ENCODE measurements around the gene KLHL28. TPM values are rescaled to one million over a fixed set of nuclear protein-coding genes. Genes with fewer than 3 reads are reported as not detected.

Gene KLHL28
- polyA plus RNA-seq, 3 donors = 4.1 to 16.8 (median 16.4) TPM

DNA sequence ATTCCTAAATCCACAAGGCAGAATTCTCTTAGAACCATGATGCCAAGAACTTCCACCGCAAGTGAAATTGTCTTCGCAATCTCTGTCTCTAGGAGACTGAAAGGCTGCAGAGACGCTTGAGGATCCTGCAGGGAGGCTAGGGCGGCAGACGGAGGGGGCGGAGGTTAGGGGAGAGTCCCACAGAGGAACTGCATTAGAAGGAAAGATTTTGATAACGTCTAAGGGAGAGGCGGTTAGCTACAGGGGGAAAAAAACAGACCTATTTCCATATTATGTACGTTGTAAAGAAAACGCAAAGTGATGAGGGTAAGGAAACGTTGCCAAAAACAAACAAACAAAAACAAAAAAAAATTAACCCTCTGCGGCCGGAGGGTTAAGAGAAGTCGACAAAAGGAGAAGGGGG is 595 bp downstream of the KLHL28 start:
- Mint-ChIP-seq H3K36me3 (peaks cover 0 to 3% of the 10 kb centered on the region in 2 donors), H3K27me3 (ENCODE audit: low read depth in 3 of 3) (no peaks in the 10 kb centered on the region), H3K4me1 (peaks cover 47% of the 10 kb centered on the region), H3K4me3 (no peak overlapping the region), H3K9me3 (peaks cover 0 to 20% (median 7%) of the 10 kb centered on the region in 7 donors), H3K27ac (no peak overlapping the region)
- TF ChIP-seq, protein P1, sequence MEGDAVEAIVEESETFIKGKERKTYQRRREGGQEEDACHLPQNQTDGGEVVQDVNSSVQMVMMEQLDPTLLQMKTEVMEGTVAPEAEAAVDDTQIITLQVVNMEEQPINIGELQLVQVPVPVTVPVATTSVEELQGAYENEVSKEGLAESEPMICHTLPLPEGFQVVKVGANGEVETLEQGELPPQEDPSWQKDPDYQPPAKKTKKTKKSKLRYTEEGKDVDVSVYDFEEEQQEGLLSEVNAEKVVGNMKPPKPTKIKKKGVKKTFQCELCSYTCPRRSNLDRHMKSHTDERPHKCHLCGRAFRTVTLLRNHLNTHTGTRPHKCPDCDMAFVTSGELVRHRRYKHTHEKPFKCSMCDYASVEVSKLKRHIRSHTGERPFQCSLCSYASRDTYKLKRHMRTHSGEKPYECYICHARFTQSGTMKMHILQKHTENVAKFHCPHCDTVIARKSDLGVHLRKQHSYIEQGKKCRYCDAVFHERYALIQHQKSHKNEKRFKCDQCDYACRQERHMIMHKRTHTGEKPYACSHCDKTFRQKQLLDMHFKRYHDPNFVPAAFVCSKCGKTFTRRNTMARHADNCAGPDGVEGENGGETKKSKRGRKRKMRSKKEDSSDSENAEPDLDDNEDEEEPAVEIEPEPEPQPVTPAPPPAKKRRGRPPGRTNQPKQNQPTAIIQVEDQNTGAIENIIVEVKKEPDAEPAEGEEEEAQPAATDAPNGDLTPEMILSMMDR (IDR thresholded peaks at IDR 0.05) = no peak
- Histone ChIP-seq H3K9ac (ENCODE audit: insufficient read depth, low read length, poor library complexity, severe bottlenecking) (peak overlapping the region; percentile 85), H3K27me3 (ENCODE audit: control insufficient read depth in 2 of 2, insufficient read depth in 2 of 2, low read length in 2 of 2) (no peaks in the 10 kb centered on the region), H3K4me1 (ENCODE audit: control insufficient read depth in 1 of 2, insufficient read depth in 2 of 2, low read length in 2 of 2) (peaks cover 34 to 56% of the 10 kb centered on the region in 2 donors), H3K36me3 (replicated peaks in 1 of 2; ENCODE audit: control insufficient read depth in 1 of 2, insufficient read depth in 2 of 2, low read length in 2 of 2) (no peaks in the 10 kb centered on the region), H3K9me3 (replicated peaks in 1 of 2; ENCODE audit: control insufficient read depth in 1 of 2, insufficient read depth in 1 of 2, low read length in 2 of 2) (peaks cover 0 to 5% of the 10 kb centered on the region in 2 donors), H3K4me2 (replicated peaks; ENCODE audit: extremely low read depth, low read length, poor library complexity, severe bottlenecking) (peak overlapping the region; percentile 96), H3K27ac (ENCODE audit: low read depth in 1 of 2, low read length in 2 of 2) (peak overlapping the region; percentile 85 to 94), H4K20me1 (ENCODE audit: insufficient read depth, low read length) (peaks cover 31% of the 10 kb centered on the region), H3K79me2 (ENCODE audit: insufficient read depth, low read length) (peaks cover 92% of the 10 kb centered on the region), H3K4me3 (replicated peaks in 1 of 3; ENCODE audit: low read depth in 2 of 3, low read length in 3 of 3) (peak overlapping the region; percentile 80 to 97 (median 85)), H2AFZ (ENCODE audit: insufficient read depth, low read depth, low read length, poor library complexity, severe bottlenecking) (peak overlapping the region; percentile 99)
- intact Hi-C loops (cut with micrococcal nuclease) = loop anchor here (5.0 to 10.0 kb wide), 5 partner anchors 64 to 291 kb away; partner anchors contain the start of genes PRPF39 (in 2 of the 2), FANCM (in 1 of the 2) and MIS18BP1 (in 1 of the 2)
- 6% methylated on average over 3 of the region's 14 CpGs for WGBS (ENCODE audit: insufficient coverage)
- peak; percentile 38 to 57 (median 41) for DNase-seq

DNA sequence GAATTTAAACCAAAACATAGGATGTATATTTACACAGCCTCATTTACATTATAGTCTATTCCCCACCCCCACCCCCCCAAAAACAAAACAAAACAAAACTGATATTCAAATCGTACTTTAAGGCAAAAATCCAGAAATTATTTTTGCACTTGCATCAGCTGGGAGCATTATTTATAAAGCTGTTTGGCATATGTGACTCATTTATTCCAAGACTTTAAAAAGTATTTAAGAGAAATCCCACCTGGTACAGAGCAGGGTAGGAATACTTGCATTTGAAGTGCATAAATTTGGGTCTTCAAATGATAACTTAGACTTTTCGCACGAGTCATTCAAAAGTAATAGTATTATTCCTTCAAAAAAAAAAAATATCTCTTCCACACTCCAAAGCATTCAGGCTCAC is 1.1 kb downstream of the KLHL28 start:
- H3K9ac ChIP-seq (ENCODE audit: insufficient read depth, low read length, poor library complexity, severe bottlenecking) = peak overlapping the region; percentile 85
- peaks cover 34 to 55% of the 10 kb centered on the region in 2 donors for H3K4me1 ChIP-seq (ENCODE audit: control insufficient read depth in 1 of 2, insufficient read depth in 2 of 2, low read length in 2 of 2)
- Mint-ChIP-seq H3K9me3 (peaks cover 0 to 16% (median 6%) of the 10 kb centered on the region in 7 donors), H3K4me1 (peaks cover 44% of the 10 kb centered on the region), H3K27ac (peak overlapping the region in 2 of 7 donors; percentile 66 to 74), H3K27me3 (ENCODE audit: low read depth in 3 of 3) (no peaks in the 10 kb centered on the region), H3K4me3 (no peak overlapping the region), H3K36me3 (peaks cover 0 to 3% of the 10 kb centered on the region in 2 donors)
- peaks cover 36% of the 10 kb centered on the region for H4K20me1 ChIP-seq (ENCODE audit: insufficient read depth, low read length)
- TF ChIP-seq, protein P1 (IDR thresholded peaks at IDR 0.05) = no peak
- intact Hi-C loops (cut with micrococcal nuclease) = loop anchor here (5.0 to 10.0 kb wide), 5 partner anchors 63 to 292 kb away; partner anchors contain the start of genes PRPF39 (in 2 of the 2), FANCM (in 1 of the 2) and MIS18BP1 (in 1 of the 2)
- peak overlapping the region; percentile 96 for H3K4me2 ChIP-seq (replicated peaks; ENCODE audit: extremely low read depth, low read length, poor library complexity, severe bottlenecking)
- no peaks in the 10 kb centered on the region for H3K27me3 ChIP-seq (ENCODE audit: control insufficient read depth in 2 of 2, insufficient read depth in 2 of 2, low read length in 2 of 2)
- no peaks in the 10 kb centered on the region for H3K36me3 ChIP-seq (replicated peaks in 1 of 2; ENCODE audit: control insufficient read depth in 1 of 2, insufficient read depth in 2 of 2, low read length in 2 of 2)
- H3K4me3 ChIP-seq (replicated peaks in 1 of 3; ENCODE audit: low read depth in 2 of 3, low read length in 3 of 3) = peak overlapping the region; percentile 80 to 97 (median 85)
- peaks cover 92% of the 10 kb centered on the region for H3K79me2 ChIP-seq (ENCODE audit: insufficient read depth, low read length)
- peak overlapping the region in 1 of 2 donors; percentile 94 for H3K27ac ChIP-seq (ENCODE audit: low read depth in 1 of 2, low read length in 2 of 2)
- no peak for DNase-seq
- H3K9me3 ChIP-seq (replicated peaks in 1 of 2; ENCODE audit: control insufficient read depth in 1 of 2, insufficient read depth in 1 of 2, low read length in 2 of 2) = peaks cover 0 to 5% of the 10 kb centered on the region in 2 donors
- 0% methylated on average over 2 of the region's 3 CpGs for WGBS (ENCODE audit: insufficient coverage)
- peak overlapping the region; percentile 99 for H2AFZ ChIP-seq (ENCODE audit: insufficient read depth, low read depth, low read length, poor library complexity, severe bottlenecking)

All from CD14-positive monocyte (primary cell).